HUES64 (cell line): ENCODE data around the gene RNLS.

Source experiments
- H3K27ac ChIP-seq: 2 replicates; pipeline ENCODE4 v1.7.0; 2013; ENCODE audit warnings: low read depth, low read length, inconsistent platforms
- H3K27me3 ChIP-seq: 2 replicates; pipeline ENCODE4 v1.6.1; 2013; ENCODE audit warnings: mild to moderate bottlenecking, low read length; ENCODE audit not compliant: insufficient read depth
- H3K36me3 ChIP-seq: 2 replicates; pipeline ENCODE4 v1.6.1; 2013; ENCODE audit warnings: mild to moderate bottlenecking, low read length; ENCODE audit not compliant: insufficient read depth
- H3K4me1 ChIP-seq: 2 replicates; pipeline ENCODE4 v1.6.1; 2013; ENCODE audit warnings: mild to moderate bottlenecking, low read length, moderate library complexity; ENCODE audit not compliant: insufficient read depth
- H3K4me3 ChIP-seq: 2 replicates; pipeline ENCODE4 v1.5.1; 2013; ENCODE audit warnings: mild to moderate bottlenecking, low read length, moderate library complexity
- H3K9ac ChIP-seq: 2 replicates; pipeline ENCODE4 v1.6.1; 2013; ENCODE audit warnings: mild to moderate bottlenecking, low read depth, low read length
- H3K9me3 ChIP-seq: 2 replicates; pipeline ENCODE4 v1.6.1; 2013; ENCODE audit warnings: low read depth, low read length; ENCODE audit not compliant: insufficient read depth
- WGBS: fragments of 150-250, 120-280 bp; methylation state at CpG from one replicate; pipeline ENCODE4 v1.1.7; 2013; ENCODE audit warnings: missing lambda C conversion rate; 5-methylcytosine and 5-hydroxymethylcytosine counted together

The RNLS gene

GRCh38 chr10:88551246-88551645, 31.9 kb downstream of the RNLS start:
- no peak overlapping the region for H3K27ac ChIP-seq
- WGBS: 93% methylated on average over 2 of the region's 2 CpGs
- H3K27me3 ChIP-seq: no peaks in the 10 kb centered on the region
- H3K4me3 ChIP-seq: no peak overlapping the region
- H3K9me3 ChIP-seq: no peaks in the 10 kb centered on the region
- H3K9ac ChIP-seq: no peak overlapping the region
- no peaks in the 10 kb centered on the region for H3K36me3 ChIP-seq
- no peaks in the 10 kb centered on the region for H3K4me1 ChIP-seq

GRCh38 chr10:88546497-88546896, 36.6 kb downstream of the RNLS start:
- Histone ChIP-seq H3K27me3 (no peaks in the 10 kb centered on the region), H3K9me3 (no peaks in the 10 kb centered on the region), H3K4me1 (no peaks in the 10 kb centered on the region), H3K9ac (no peak overlapping the region), H3K36me3 (no peaks in the 10 kb centered on the region), H3K27ac (no peak overlapping the region), H3K4me3 (no peak overlapping the region)
- WGBS: no CpG with 5 or more reads among the region's 3 CpGs

- Histone ChIP-seq H3K36me3 (no peaks in the 10 kb centered on the region), H3K4me1 (no peaks in the 10 kb centered on the region), H3K4me3 (no peak overlapping the region), H3K27ac (no peak overlapping the region), H3K9ac (no peak overlapping the region), H3K9me3 (no peaks in the 10 kb centered on the region), H3K27me3 (no peaks in the 10 kb centered on the region)
- WGBS: 90% methylated on average over 3 of the region's 4 CpGs
Measured at GRCh38 chr10:88545359-88545758, 37.8 kb downstream of the RNLS start.

GRCh38 chr10:88544140-88544870, 38.8 kb downstream of the RNLS start:
- Histone ChIP-seq H3K36me3 (no peaks in the 10 kb centered on the region), H3K9me3 (no peaks in the 10 kb centered on the region), H3K27me3 (no peaks in the 10 kb centered on the region), H3K4me3 (no peak overlapping the region), H3K9ac (no peak overlapping the region), H3K27ac (no peak overlapping the region), H3K4me1 (no peaks in the 10 kb centered on the region)
- WGBS: 93% methylated on average over 2 of the region's 2 CpGs

- H3K27me3 ChIP-seq: no peaks in the 10 kb centered on the region
- no peak overlapping the region for H3K9ac ChIP-seq
- 95% methylated on average over 4 of the region's 4 CpGs for WGBS
- H3K4me3 ChIP-seq: no peak overlapping the region
- no peak overlapping the region for H3K27ac ChIP-seq
- no peaks in the 10 kb centered on the region for H3K4me1 ChIP-seq
- no peaks in the 10 kb centered on the region for H3K9me3 ChIP-seq
- no peaks in the 10 kb centered on the region for H3K36me3 ChIP-seq
Measured at GRCh38 chr10:88542522-88542921, 40.6 kb downstream of the RNLS start.

- Histone ChIP-seq H3K4me3 (no peak overlapping the region), H3K9ac (no peak overlapping the region), H3K27me3 (no peaks in the 10 kb centered on the region), H3K4me1 (no peaks in the 10 kb centered on the region), H3K9me3 (no peaks in the 10 kb centered on the region), H3K27ac (no peak overlapping the region), H3K36me3 (no peaks in the 10 kb centered on the region)
- WGBS: 97% methylated on average over 5 of the region's 5 CpGs
Measured at GRCh38 chr10:88541116-88541626, 41.9 kb downstream of the RNLS start.

GRCh38 chr10:88540351-88540750, 42.8 kb downstream of the RNLS start:
- no peaks in the 10 kb centered on the region for H3K9me3 ChIP-seq
- no peak overlapping the region for H3K4me3 ChIP-seq
- H3K9ac ChIP-seq: no peak overlapping the region
- no peaks in the 10 kb centered on the region for H3K27me3 ChIP-seq
- WGBS: 95% methylated on average over 1 of the region's 1 CpG
- H3K36me3 ChIP-seq: no peaks in the 10 kb centered on the region
- no peak overlapping the region for H3K27ac ChIP-seq
- no peaks in the 10 kb centered on the region for H3K4me1 ChIP-seq

- H3K36me3 ChIP-seq: no peaks in the 10 kb centered on the region
- H3K9me3 ChIP-seq: no peaks in the 10 kb centered on the region
- WGBS: 89% methylated on average over 2 of the region's 2 CpGs
- H3K27me3 ChIP-seq: no peaks in the 10 kb centered on the region
- H3K27ac ChIP-seq: no peak overlapping the region
- no peak overlapping the region for H3K9ac ChIP-seq
- no peaks in the 10 kb centered on the region for H3K4me1 ChIP-seq
- no peak overlapping the region for H3K4me3 ChIP-seq
Measured at GRCh38 chr10:88538048-88538447, 45.1 kb downstream of the RNLS start.

- WGBS: 100% methylated on average over 2 of the region's 2 CpGs
- Histone ChIP-seq H3K27ac (no peak overlapping the region), H3K27me3 (no peaks in the 10 kb centered on the region), H3K36me3 (no peaks in the 10 kb centered on the region), H3K9ac (no peak overlapping the region), H3K4me3 (no peak overlapping the region), H3K9me3 (no peaks in the 10 kb centered on the region), H3K4me1 (no peaks in the 10 kb centered on the region)
Measured at GRCh38 chr10:88537322-88537721, 45.8 kb downstream of the RNLS start.

GRCh38 chr10:88536437-88536836, 46.7 kb downstream of the RNLS start:
- no peaks in the 10 kb centered on the region for H3K9me3 ChIP-seq
- H3K4me1 ChIP-seq: no peaks in the 10 kb centered on the region
- no peak overlapping the region for H3K9ac ChIP-seq
- no peak overlapping the region for H3K4me3 ChIP-seq
- H3K27ac ChIP-seq: no peak overlapping the region
- H3K36me3 ChIP-seq: no peaks in the 10 kb centered on the region
- H3K27me3 ChIP-seq: no peaks in the 10 kb centered on the region
- WGBS: 93% methylated on average over 4 of the region's 4 CpGs

- Histone ChIP-seq H3K4me3 (no peak overlapping the region), H3K27me3 (no peaks in the 10 kb centered on the region), H3K36me3 (no peaks in the 10 kb centered on the region), H3K9me3 (no peaks in the 10 kb centered on the region), H3K9ac (no peak overlapping the region), H3K4me1 (0 out of 2 replicates have a peak, but pooled peaks cover 7% of the 10 kb centered on the region), H3K27ac (no peak overlapping the region)
- 94% methylated on average over 1 of the region's 1 CpG for WGBS
Measured at GRCh38 chr10:88534072-88534665, 48.9 kb downstream of the RNLS start.
